Testis (tissue), 2 donors: ENCODE results near the gene BTD.

Experiments used
- CTCF ChIP-seq, 3 experiments: fragments of 450-650 bp in 2 of 3; fragments of 200-600 bp in 1 of 3; sonication (generic) in 1 of 3; IDR thresholded peaks; one replicate each; pipeline ENCODE4 v1.5.1; 2016 to 2019; ENCODE audit warnings: antibody characterized with exemption in 3 of 3, mild to moderate bottlenecking in 2 of 3, moderate library complexity in 1 of 3
- POLR2A ChIP-seq: fragments of 450-650 bp; IDR thresholded peaks from one replicate; pipeline ENCODE4 v1.6.1; 2017; ENCODE audit warnings: antibody characterized with exemption, mild to moderate bottlenecking, moderate library complexity

GRCh38 chr3:15666277-15666676 lies 64.7 kb downstream of the BTD start:
- TF ChIP-seq CTCF (IDR thresholded peaks at IDR 0.05) (no peak), POLR2A (no peak)
